ENCODE results near the gene RPS2. TPM values are rescaled to one million over a fixed set of nuclear protein-coding genes. Genes with fewer than 3 reads are reported as not detected.

Gene RPS2
- total and polyA plus RNA-seq, 4 experiments from 2014 or later = 2,828 to 6,826 (median 4,638) TPM

GRCh38 chr16:1947369-1947670 lies 17.3 kb downstream of the RPS2 start:
- Histone ChIP-seq H3K27me3 (ENCODE audit: insufficient read depth, low read length) (no peaks in the 10 kb centered on the region), H3K27ac (ENCODE audit: low read depth, low read length) (no peak overlapping the region), H3K9me3 (ENCODE audit: control insufficient read depth in 1 of 2, low read length in 2 of 2) (no peaks in the 10 kb centered on the region), H3K36me3 (ENCODE audit: insufficient read depth, low read length) (no peaks in the 10 kb centered on the region), H3K4me3 (ENCODE audit: low read length in 2 of 2) (no peak overlapping the region), H3K4me1 (ENCODE audit: insufficient read depth, low read length) (peaks cover 10% of the 10 kb centered on the region)
- Mint-ChIP-seq H3K27me3 (no peaks in the 10 kb centered on the region), H3K36me3 (no peaks in the 10 kb centered on the region), H3K4me1 (peaks cover 0 to 15% (median 5%) of the 10 kb centered on the region in 4 donors), H3K4me3 (no peak overlapping the region), H3K27ac (no peak overlapping the region), H3K9me3 (no peaks in the 10 kb centered on the region)
- POLR2A ChIA-PET (ENCODE audit: partially characterized antibody) = interaction anchor here (0.6 kb wide), 1 partner anchor 208 kb away, joined by 3 read pairs; no protein-coding TSS in a partner anchor
- intact Hi-C loops (cut with micrococcal nuclease) = no loop called here
- CTCF ChIA-PET (ENCODE audit: partially characterized antibody) = no interaction called here
- DNase-seq = no peak

- Mint-ChIP-seq H3K4me1 (peaks cover 0 to 21% (median 6%) of the 10 kb centered on the region in 4 donors), H3K9me3 (no peaks in the 10 kb centered on the region), H3K36me3 (no peaks in the 10 kb centered on the region), H3K27me3 (no peaks in the 10 kb centered on the region), H3K4me3 (no peak overlapping the region), H3K27ac (no peak overlapping the region)
- H3K27me3 ChIP-seq (ENCODE audit: insufficient read depth, low read length) = no peaks in the 10 kb centered on the region
- intact Hi-C loops (cut with micrococcal nuclease) = no loop called here
- no peak overlapping the region for H3K4me3 ChIP-seq (ENCODE audit: low read length in 2 of 2)
- no peaks in the 10 kb centered on the region for H3K36me3 ChIP-seq (ENCODE audit: insufficient read depth, low read length)
- CTCF ChIA-PET (ENCODE audit: partially characterized antibody) = no interaction called here
- no peaks in the 10 kb centered on the region for H3K9me3 ChIP-seq (ENCODE audit: control insufficient read depth in 1 of 2, low read length in 2 of 2)
- H3K4me1 ChIP-seq (ENCODE audit: insufficient read depth, low read length) = peaks cover 15% of the 10 kb centered on the region
- H3K27ac ChIP-seq (ENCODE audit: low read depth, low read length) = no peak overlapping the region
- DNase-seq = no peak
- POLR2A ChIA-PET (ENCODE audit: partially characterized antibody) = interaction anchor here (2.1 kb wide), 1 partner anchor 18 kb away, joined by 11 read pairs; the partner anchor contains the start of gene RPS2
Observed at GRCh38 chr16:1946495-1947368, 17.9 kb downstream of the RPS2 start.

- ChIA-PET CTCF (ENCODE audit: partially characterized antibody) (no interaction called here), POLR2A (ENCODE audit: partially characterized antibody) (interaction anchor here (2.1 kb wide), 1 partner anchor 19 kb away, joined by 11 read pairs; the partner anchor contains the start of gene RPS2)
- H3K27me3 ChIP-seq (ENCODE audit: insufficient read depth, low read length) = no peaks in the 10 kb centered on the region
- H3K9me3 ChIP-seq (ENCODE audit: control insufficient read depth in 1 of 2, low read length in 2 of 2) = no peaks in the 10 kb centered on the region
- H3K4me1 ChIP-seq (ENCODE audit: insufficient read depth, low read length) = peaks cover 21% of the 10 kb centered on the region
- H3K27ac Mint-ChIP-seq = no peak overlapping the region
- no peaks in the 10 kb centered on the region for H3K36me3 ChIP-seq (ENCODE audit: insufficient read depth, low read length)
- H3K27ac ChIP-seq (ENCODE audit: low read depth, low read length) = no peak overlapping the region
- H3K36me3 Mint-ChIP-seq = no peaks in the 10 kb centered on the region
- H3K4me3 ChIP-seq (ENCODE audit: low read length in 2 of 2) = no peak overlapping the region
- H3K4me1 Mint-ChIP-seq = peaks cover 0 to 26% (median 7%) of the 10 kb centered on the region in 4 donors
- DNase-seq = no peak
- no peaks in the 10 kb centered on the region for H3K9me3 Mint-ChIP-seq
- no peaks in the 10 kb centered on the region for H3K27me3 Mint-ChIP-seq
- H3K4me3 Mint-ChIP-seq = no peak overlapping the region
- intact Hi-C loops (cut with micrococcal nuclease) = no loop called here
Observed at GRCh38 chr16:1945559-1946391, 18.9 kb downstream of the RPS2 start.

GRCh38 chr16:1944612-1945199 lies 19.9 kb downstream of the RPS2 start:
- Histone ChIP-seq H3K4me1 (ENCODE audit: insufficient read depth, low read length) (peaks cover 21% of the 10 kb centered on the region), H3K36me3 (ENCODE audit: insufficient read depth, low read length) (peaks cover 5% of the 10 kb centered on the region), H3K9me3 (ENCODE audit: control insufficient read depth in 1 of 2, low read length in 2 of 2) (no peaks in the 10 kb centered on the region), H3K27me3 (ENCODE audit: insufficient read depth, low read length) (no peaks in the 10 kb centered on the region), H3K27ac (ENCODE audit: low read depth, low read length) (no peak overlapping the region), H3K4me3 (ENCODE audit: low read length in 2 of 2) (no peak overlapping the region)
- ChIA-PET POLR2A (ENCODE audit: partially characterized antibody) (interaction anchor here (2.0 to 4.6 kb wide), 4 partner anchors 17 to 211 kb away, joined by 7 to 34 read pairs (median 14); partner anchors contain the start of genes RPS2 and TRAF7), CTCF (ENCODE audit: partially characterized antibody) (no interaction called here)
- Mint-ChIP-seq H3K4me3 (peak overlapping the region in 6 of 8 donors; percentile 33 to 83 (median 62)), H3K27ac (peak overlapping the region in 3 of 7 donors; percentile 30 to 90 (median 69)), H3K4me1 (peaks cover 0 to 26% (median 7%) of the 10 kb centered on the region in 4 donors), H3K9me3 (no peaks in the 10 kb centered on the region), H3K27me3 (no peaks in the 10 kb centered on the region), H3K36me3 (no peaks in the 10 kb centered on the region)
- intact Hi-C loops (cut with micrococcal nuclease) = loop anchor here (5.0 kb wide), 3 partner anchors 48 to 452 kb away; partner anchors contain the start of genes CRAMP1, IFT140 and TELO2
- DNase-seq = no peak

- Histone ChIP-seq H3K36me3 (ENCODE audit: insufficient read depth, low read length) (peaks cover 13% of the 10 kb centered on the region), H3K4me3 (ENCODE audit: low read length in 2 of 2) (peak within 1 kb of the TSS; percentile 52 to 90), H3K27ac (ENCODE audit: low read depth, low read length) (peak within 1 kb of the TSS; percentile 58), H3K27me3 (ENCODE audit: insufficient read depth, low read length) (no peaks in the 10 kb centered on the region), H3K4me1 (ENCODE audit: insufficient read depth, low read length) (peaks cover 21% of the 10 kb centered on the region), H3K9me3 (ENCODE audit: control insufficient read depth in 1 of 2, low read length in 2 of 2) (no peaks in the 10 kb centered on the region)
- CTCF ChIA-PET (ENCODE audit: partially characterized antibody) = interaction anchor here (1.0 kb wide), 2 partner anchors 10 to 22 kb away, joined by 3 to 4 read pairs; partner anchors contain the start of gene RPS2
- H3K4me1 Mint-ChIP-seq = peaks cover 0 to 26% (median 7%) of the 10 kb centered on the region in 4 donors
- peak; percentile 97 to 99 (median 98) for DNase-seq
- H3K4me3 Mint-ChIP-seq = peak within 1 kb of the TSS; percentile 82 to 91 (median 86)
- no peaks in the 10 kb centered on the region for H3K27me3 Mint-ChIP-seq
- intact Hi-C loops (cut with micrococcal nuclease) = loop anchor here (1.0 to 5.0 kb wide), 6 partner anchors 16 to 634 kb away; partner anchors contain the start of genes CRAMP1, IFT140, NDUFB10 and TELO2
- H3K27ac Mint-ChIP-seq = peak within 1 kb of the TSS; percentile 64 to 91 (median 70)
- peaks cover 0 to 10% of the 10 kb centered on the region in 2 donors for H3K36me3 Mint-ChIP-seq
- no peaks in the 10 kb centered on the region for H3K9me3 Mint-ChIP-seq
- POLR2A ChIA-PET (ENCODE audit: partially characterized antibody) = interaction anchor here (0.6 to 4.6 kb wide), 20 partner anchors 9 to 1775 kb away, joined by 3 to 34 read pairs (median 4); partner anchors contain the start of genes FAHD1, HAGH, NDUFB10 and NUBP2
Observed at GRCh38 chr16:1942810-1943726, 21.6 kb downstream of the RPS2 start, which contains the start of gene MSRB1. MSRB1 (minus strand) TSS chr16:1943199; CDS start chr16:1943156, 43 bp downstream.

Data from CD4-positive, alpha-beta memory T cell (primary cell).